Omental fat pad (tissue), 4 donors: ENCODE results near the gene ASTN2. TPM values are rescaled to one million over a fixed set of nuclear protein-coding genes. Genes with fewer than 3 reads are reported as not detected.
"Not testable (repeated sequence)": the region's sequence is repeated elsewhere in the genome, so short reads cannot be mapped to it uniquely, and the experiment has no call there.

Source experiments
- ATAC-seq: fragments of 150-250 bp; one replicate; pipeline ENCODE4 v1.9.1; 2016; ENCODE audit warnings: mild to moderate bottlenecking, moderate library complexity; ENCODE audit not compliant: low FRiP score
- DNase-seq: peaks from one replicate; pipeline ENCODE4 v3.0.0-alpha.2; 2019; ENCODE audit warnings: low spot score
- CTCF ChIP-seq, 3 donors: fragments of 450-650 bp; IDR thresholded peaks; one replicate each; pipeline ENCODE4 v1.5.1; 2016 to 2017; ENCODE audit warnings: antibody characterized with exemption in 3 of 3, mild to moderate bottlenecking in 3 of 3, moderate library complexity in 2 of 3
- total RNA-seq, 4 donors: library from RNA; depleted of rRNA; stranded (reverse); fragments of >200 nt; gene quantifications; one replicate each; pipeline ENCODE4 v1.1.0, GENCODE V29; 2016

ASTN2 gene
- total RNA-seq, 4 donors from 2014 or later, result 1.1 to 8.4 (median 3.6) TPM

DNA sequence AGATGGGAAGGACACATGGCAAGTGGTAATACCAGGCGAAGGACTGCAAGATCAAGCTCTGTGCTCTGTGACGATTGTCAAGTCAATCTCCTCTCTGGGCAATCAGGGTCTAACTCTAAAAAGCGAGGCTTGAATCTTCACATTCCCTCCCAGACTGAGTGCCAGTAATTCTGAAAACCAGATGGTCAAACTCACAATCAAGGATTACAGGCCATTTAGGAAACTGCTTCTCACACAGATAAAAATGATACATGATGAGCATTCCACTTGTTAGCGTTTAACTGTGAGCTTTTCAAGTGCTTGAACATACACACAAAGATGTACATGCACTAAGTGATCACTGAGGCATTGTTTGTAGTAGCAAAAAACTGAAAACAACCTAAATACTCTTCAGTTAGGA is 517.7 kb downstream of the ASTN2 start:
- no peak for TF ChIP-seq CTCF (IDR thresholded peaks at IDR 0.05)
- ATAC-seq (no peak), DNase-seq (no peak)

GRCh38 chr9:116895961-116896360 is 518.9 kb downstream of the ASTN2 start:
- ATAC-seq, result no peak

GRCh38 chr9:116891424-116891823 is 523.4 kb downstream of the ASTN2 start:
- TF ChIP-seq CTCF (IDR thresholded peaks at IDR 0.05), result no peak
- ATAC-seq (no peak), DNase-seq (no peak)

More at GRCh38 chr9:116895961-116896360, 518.9 kb downstream of the ASTN2 start:
- DNase-seq, result no peak
- TF ChIP-seq CTCF (IDR thresholded peaks at IDR 0.05), result no peak

DNA sequence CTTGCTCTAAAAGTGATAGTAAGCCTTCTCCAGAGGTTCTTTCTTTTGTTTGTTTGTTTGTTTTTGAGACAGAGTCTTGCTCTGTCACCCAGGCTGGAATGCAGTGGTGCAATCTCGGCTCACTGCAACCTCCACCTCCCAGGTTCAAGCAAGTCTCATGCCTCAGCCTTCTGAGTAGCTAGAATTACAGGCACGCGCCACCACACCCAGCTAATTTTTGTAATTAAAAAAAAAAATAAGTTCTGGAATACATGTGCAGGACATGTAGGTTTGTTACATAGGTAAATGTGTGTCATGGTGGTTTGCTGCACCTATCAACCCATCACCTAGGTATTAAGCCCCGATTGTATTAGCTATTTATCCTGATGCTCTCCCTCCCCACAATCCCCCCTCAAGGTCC is 526.4 kb downstream of the ASTN2 start:
- not testable (repeated sequence) for ATAC-seq, DNase-seq

- TF ChIP-seq CTCF (IDR thresholded peaks at IDR 0.05), result no peak
Observed at GRCh38 chr9:116888066-116888465, 526.8 kb downstream of the ASTN2 start.

GRCh38 chr9:116883676-116884075 is 531.2 kb downstream of the ASTN2 start:
- ATAC-seq (no peak), DNase-seq (no peak)
- TF ChIP-seq CTCF (IDR thresholded peaks at IDR 0.05), result no peak

More at GRCh38 chr9:116888066-116888465, 526.8 kb downstream of the ASTN2 start:
- ATAC-seq, result no peak
- DNase-seq, result no peak

GRCh38 chr9:116877072-116877471 is 537.8 kb downstream of the ASTN2 start:
- TF ChIP-seq CTCF (IDR thresholded peaks at IDR 0.05), result no peak
- ATAC-seq (no peak), DNase-seq (no peak)

GRCh38 chr9:116875576-116875975 is 539.3 kb downstream of the ASTN2 start:
- DNase-seq, result no peak
- ATAC-seq, result no peak
- no peak for TF ChIP-seq CTCF (IDR thresholded peaks at IDR 0.05)
